ENCODE results near the gene RFC5. TPM values are rescaled to one million over a fixed set of nuclear protein-coding genes. Genes with fewer than 3 reads are reported as not detected.

RFC5 gene, protein sequence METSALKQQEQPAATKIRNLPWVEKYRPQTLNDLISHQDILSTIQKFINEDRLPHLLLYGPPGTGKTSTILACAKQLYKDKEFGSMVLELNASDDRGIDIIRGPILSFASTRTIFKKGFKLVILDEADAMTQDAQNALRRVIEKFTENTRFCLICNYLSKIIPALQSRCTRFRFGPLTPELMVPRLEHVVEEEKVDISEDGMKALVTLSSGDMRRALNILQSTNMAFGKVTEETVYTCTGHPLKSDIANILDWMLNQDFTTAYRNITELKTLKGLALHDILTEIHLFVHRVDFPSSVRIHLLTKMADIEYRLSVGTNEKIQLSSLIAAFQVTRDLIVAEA
- 25.1 TPM for total RNA-seq

GRCh38 chr12:118016424-118017264 lies at the start of gene RFC5:
RFC5 (plus strand) TSS chr12:118016703; CDS start chr12:118016828, 125 bp downstream.

DNA sequence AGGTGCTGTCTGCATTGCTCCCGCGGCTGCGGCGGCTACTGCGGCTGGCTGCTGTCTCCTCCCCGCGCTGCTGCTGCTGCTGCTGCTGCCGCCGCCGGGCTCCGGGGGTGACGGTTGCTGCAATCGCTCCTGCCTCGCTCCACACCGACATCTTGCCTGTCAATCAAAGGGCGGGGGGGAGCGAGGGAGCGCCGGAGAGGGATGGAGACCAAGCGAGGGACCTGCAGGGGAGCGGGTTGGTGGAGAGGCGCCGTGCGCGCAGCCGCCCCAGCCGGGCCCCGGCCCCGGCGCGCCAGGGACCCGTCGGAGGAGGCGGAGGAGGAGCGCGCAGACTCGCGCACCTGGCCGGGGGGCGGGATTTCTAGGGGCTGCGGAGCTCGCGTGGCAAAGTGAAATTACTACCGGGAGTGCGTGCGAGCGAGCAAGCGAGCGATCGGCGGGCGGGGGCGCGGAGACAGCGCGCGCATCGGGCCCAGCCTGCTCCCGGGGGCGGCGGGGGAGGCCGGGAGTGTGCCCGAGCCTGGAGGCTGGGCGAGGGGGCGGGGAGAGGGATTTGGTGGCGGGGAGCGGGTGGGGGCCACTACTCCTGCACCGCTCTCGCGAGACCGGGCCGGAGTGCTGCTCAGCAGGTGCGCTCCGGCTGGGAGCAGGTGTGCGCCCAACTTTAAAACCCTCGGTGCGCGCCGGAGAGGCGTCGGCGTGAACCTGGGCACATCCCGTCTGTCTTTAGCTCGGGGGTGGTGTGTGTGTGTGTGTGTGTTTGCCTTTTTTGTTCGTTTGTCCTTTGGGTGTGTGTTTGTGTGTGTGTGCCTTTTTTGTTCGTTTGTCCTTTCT lies 47.5 kb upstream of the RFC5 start, which contains the start of gene KSR2:
Gene KSR2 (minus strand): TSS at position 165 of the 834 bp plus-strand sequence. CDS start 735 bp downstream, outside the sequence.

GRCh38 chr12:118061011-118061872 lies 44.7 kb downstream of the RFC5 start, which contains the start of gene WSB2:
WSB2 (minus strand) TSS chr12:118061179; CDS start chr12:118061048, 131 bp downstream.

Small RNA genes within 50 kb of the gene (small RNA-seq; reads per million reads assigned to genes)
- gene AC131159.1 (ENCODE audit: low replicate concordance): not detected

Other genes with a start within 250 kb of the RFC5 start
- 1.1 TPM for gene KSR2, start 47.7 kb upstream of the RFC5 start, total RNA-seq
- 36.3 TPM for gene WSB2, start 44.5 kb downstream of the RFC5 start, total RNA-seq
- gene VSIG10, start 87.3 kb downstream of the RFC5 start, total RNA-seq: 28.8 TPM
- gene PEBP1, start 119.4 kb downstream of the RFC5 start, total RNA-seq: 212 TPM